GM21367 (cell line): Measurements from ENCODE around the gene TXNL4B.

ENCODE experiments used
- ATAC-seq: cut with Tn5 transposase; IDR thresholded peaks from one replicate; pipeline ENCODE4 v1.9.1; 2021; ENCODE audit not compliant: unreplicated experiment

Gene TXNL4B

DNA sequence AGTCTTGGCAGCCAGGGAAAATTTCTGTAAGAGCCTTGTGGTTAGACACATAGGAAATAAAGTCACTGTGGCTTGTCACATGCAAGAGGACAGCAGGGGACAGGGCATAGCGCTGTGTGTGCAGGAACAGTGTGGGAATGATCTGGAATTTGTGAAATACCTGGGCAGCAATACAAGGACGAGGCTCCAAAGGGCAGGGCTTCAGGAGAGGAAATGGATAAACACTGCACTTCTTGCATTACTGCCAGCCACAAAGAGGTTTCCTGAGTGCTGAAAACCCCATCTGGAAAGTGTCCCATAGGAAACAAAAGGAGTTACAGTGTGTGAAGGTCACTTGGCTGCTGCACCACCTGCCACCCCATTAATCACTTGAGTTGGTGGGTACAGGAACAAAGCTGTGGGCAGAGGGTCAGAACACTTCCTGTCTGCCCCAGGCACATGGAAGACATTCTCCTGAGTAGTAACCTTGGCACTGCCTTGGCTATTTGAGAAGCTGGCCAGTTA is 51.2 kb downstream of the TXNL4B start:
- no peak for ATAC-seq

DNA sequence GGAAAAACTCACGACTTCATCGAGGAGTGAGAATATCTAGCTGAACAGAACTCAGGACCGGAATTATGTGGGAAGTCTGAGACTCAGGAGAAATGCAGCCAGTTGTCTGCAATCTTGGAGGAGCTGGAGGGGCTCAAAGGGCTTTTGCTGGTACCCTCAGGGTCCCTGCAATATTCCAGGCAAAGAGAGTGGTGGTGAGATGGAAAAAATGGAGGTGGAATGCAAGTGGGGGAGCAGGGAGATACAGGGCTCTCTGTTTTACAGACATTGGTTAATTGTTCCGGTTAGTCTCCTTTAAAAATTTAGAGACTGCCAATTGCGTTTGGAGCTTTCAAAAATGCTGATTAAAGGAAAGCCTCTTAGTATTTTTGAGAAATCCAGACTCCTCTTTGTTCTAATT is 57.3 kb downstream of the TXNL4B start:
- ATAC-seq: no peak
